ENCODE results near the gene KANSL1.
"Not testable (repeated sequence)": the region's sequence is repeated elsewhere in the genome, so short reads cannot be mapped to it uniquely, and the experiment has no call there.

Gene KANSL1

GRCh38 chr17:46191322-46192188, 1.7 kb downstream of the KANSL1 start:
- peak; percentile 76 for DNase-seq

GRCh38 chr17:46190763-46191162, 2.5 kb downstream of the KANSL1 start:
- DNase-seq, result no peak

GRCh38 chr17:46186827-46187235, 6.4 kb downstream of the KANSL1 start:
- peak; percentile 78 for DNase-seq

- no peak for DNase-seq
These were observed 8.5 kb downstream of the KANSL1 start for GRCh38 chr17:46184696-46185095.

- DNase-seq, result not testable (repeated sequence)
These were observed 9.8 kb downstream of the KANSL1 start for GRCh38 chr17:46183383-46183782.

- peak; percentile 43 for DNase-seq
These were observed 10.3 kb downstream of the KANSL1 start for GRCh38 chr17:46182961-46183360.

GRCh38 chr17:46181940-46182339, 11.3 kb downstream of the KANSL1 start:
- DNase-seq, result no peak

GRCh38 chr17:46181316-46181715, 11.9 kb downstream of the KANSL1 start:
- DNase-seq, result not testable (repeated sequence)

GRCh38 chr17:46180892-46181274, 12.3 kb downstream of the KANSL1 start:
- DNase-seq, result no peak

GRCh38 chr17:46180185-46180891, 12.9 kb downstream of the KANSL1 start:
- not testable (repeated sequence) for DNase-seq

GRCh38 chr17:46179375-46179999, 13.7 kb downstream of the KANSL1 start:
- no peak for DNase-seq

GRCh38 chr17:46178550-46179214, 14.5 kb downstream of the KANSL1 start:
- DNase-seq, result no peak

GRCh38 chr17:46176975-46177374, 16.3 kb downstream of the KANSL1 start:
- DNase-seq, result no peak

- DNase-seq, result no peak
These were observed 17.3 kb downstream of the KANSL1 start for GRCh38 chr17:46175891-46176290.

- DNase-seq, result no peak
These were observed 20.1 kb downstream of the KANSL1 start for GRCh38 chr17:46173153-46173552.

- no peak for DNase-seq
These were observed 21.3 kb downstream of the KANSL1 start for GRCh38 chr17:46171939-46172338.

GRCh38 chr17:46170639-46171429, 22.4 kb downstream of the KANSL1 start:
- no peak for DNase-seq

GRCh38 chr17:46169913-46170638, 23.2 kb downstream of the KANSL1 start:
- no peak for DNase-seq

GRCh38 chr17:46167826-46168569, 25.2 kb downstream of the KANSL1 start:
- DNase-seq, result no peak

- DNase-seq, result no peak
These were observed 26.0 kb downstream of the KANSL1 start for GRCh38 chr17:46167267-46167666.
